Measurements from ENCODE around the gene MSMP. TPM values are rescaled to one million over a fixed set of nuclear protein-coding genes. Genes with fewer than 3 reads are reported as not detected.

Gene MSMP
- total RNA-seq, 1 donor from 2014 or later: 142 TPM

DNA sequence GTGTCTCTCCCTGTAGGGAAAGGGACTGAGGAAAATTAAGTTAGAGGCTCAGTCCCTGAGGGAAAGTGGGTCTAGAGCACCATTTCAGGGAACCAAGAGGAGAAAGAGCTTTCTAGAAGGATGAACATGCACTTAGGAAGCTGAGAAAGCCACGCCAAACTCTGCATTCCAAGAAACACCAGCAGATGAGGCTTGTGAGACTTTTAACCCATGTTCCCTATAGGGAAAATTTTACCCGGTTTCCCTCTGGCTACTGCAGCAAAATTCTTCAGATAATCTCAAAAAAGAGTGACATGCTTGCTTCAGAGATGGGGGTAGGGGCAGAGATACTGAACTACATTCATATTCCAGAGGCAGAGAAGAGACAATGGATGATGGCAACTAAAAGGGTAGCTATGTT lies 30.6 kb downstream of the MSMP start:
- DNase-seq (ENCODE audit: low read depth in 2 of 2): no peak

DNA sequence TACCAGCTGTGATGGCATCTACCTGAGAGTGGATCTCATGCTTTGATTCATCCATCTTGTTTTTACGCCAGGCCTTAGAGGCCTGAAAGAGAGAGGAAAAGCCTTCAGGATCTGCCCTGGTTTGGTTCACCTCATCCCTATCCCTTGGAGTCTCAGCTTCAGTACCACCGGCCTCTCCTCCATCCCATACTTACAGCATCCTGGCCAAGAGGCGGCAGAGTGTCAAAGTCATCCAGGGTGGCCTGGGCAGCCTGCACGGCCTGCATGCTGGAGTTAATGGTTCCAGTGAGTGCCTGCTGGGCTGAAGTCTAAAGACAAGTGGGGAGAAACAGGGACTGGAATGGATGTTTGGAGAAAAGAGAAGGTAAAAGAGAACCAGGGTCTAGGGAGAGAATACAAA lies 34.5 kb downstream of the MSMP start:
- no peak for DNase-seq (ENCODE audit: low read depth in 2 of 2)

DNA sequence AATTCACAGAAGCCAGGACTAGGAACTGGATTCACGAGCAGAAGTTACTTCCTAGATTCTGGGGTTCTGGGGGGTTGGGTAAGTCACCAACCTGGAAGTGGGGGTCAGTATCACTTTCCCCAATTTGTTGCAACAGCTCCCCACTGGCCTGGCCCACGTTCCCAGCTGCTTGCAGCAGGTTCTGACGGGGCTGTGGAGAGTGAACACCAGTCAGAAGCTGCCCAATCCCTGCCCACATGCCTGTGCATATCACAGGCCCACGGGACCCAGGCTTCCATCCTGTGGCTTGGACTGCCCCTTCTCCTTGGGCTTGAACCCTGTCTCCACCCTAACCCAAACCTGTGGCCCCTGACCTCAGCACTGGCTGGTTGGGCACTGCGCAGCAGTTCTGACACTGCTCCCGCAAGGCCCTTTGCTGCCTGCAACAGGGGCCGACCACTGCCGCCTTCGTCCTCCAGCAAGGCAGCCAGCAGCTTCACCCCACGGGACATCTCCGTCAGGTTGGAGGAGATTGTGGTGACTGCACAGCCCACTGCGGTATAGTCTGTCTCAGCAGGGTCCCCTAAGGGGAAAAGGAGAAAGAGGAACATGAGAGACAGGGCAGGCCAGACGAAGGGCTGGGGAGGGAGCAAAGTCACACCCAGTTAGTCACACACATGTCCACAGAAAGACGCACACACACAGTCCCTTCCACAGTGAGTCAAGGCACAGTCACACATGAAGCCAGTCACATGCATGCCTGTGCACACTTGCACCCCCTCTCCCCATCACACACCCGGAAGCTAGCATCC lies 35.2 kb downstream of the MSMP start:
- no peak for DNase-seq (ENCODE audit: low read depth in 2 of 2)

DNA sequence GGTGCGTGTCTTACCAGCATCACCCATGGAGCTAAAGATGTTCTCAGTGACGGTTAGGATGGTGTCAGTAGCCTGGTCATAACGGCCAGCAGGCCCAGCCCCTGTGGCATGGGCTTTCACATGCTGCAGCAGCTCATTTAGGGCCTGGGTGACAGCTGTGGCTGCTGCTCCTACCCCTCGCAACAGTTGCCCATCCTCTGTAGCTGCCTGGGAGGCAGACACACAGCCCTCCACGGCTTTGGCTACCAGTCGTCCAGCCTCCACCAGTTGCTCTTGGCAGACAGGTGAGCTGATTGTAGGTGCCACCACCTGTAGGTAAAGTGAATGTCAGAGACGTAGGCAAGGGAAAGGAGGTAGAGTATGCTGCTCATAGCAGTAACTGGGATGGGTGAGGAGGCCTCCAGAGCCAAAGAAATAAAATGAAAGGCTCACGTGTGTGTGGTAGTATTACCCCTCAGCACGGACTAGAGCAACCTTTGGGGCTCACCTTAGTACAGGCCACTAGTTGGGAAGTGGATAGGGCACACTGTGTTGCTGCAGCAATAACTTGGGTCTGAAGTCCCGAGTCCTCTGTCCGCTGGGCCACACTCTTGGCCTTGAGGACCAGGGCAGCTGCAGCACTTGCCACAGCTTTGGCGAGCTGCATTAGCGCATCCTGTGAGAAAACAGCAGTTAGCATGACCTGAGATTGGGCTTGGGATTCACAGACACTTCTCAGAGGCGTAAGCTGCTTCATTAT lies 36.8 kb downstream of the MSMP start:
- DNase-seq (ENCODE audit: low read depth in 2 of 2): no peak

DNA sequence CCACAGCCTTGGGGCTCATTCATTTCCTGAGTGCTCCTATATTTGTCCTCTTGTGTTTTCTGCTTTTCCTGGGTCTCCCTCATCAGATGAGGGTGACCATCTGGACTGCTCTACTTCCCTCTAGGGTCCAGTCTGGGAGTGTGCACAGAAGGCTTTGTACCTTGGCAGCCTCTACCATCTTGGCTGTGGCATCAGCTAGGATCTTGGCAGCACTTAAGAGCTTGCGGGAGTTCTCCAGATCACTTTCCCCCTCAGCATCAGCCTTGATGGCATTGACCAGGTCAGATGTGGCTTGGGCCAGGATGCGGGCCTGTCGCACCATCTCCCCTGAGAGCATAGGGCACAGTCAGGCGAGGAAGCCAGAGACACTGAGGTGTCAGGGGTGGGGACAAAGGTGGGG lies 37.8 kb downstream of the MSMP start:
- DNase-seq (ENCODE audit: low read depth in 2 of 2): no peak

- DNase-seq (ENCODE audit: low read depth in 2 of 2): no peak
These were observed 39.4 kb downstream of the MSMP start for GRCh38 chr9:35714579-35715252.

GRCh38 chr9:35714123-35714522 lies 40.0 kb downstream of the MSMP start:
- no peak for DNase-seq (ENCODE audit: low read depth in 2 of 2)

DNA sequence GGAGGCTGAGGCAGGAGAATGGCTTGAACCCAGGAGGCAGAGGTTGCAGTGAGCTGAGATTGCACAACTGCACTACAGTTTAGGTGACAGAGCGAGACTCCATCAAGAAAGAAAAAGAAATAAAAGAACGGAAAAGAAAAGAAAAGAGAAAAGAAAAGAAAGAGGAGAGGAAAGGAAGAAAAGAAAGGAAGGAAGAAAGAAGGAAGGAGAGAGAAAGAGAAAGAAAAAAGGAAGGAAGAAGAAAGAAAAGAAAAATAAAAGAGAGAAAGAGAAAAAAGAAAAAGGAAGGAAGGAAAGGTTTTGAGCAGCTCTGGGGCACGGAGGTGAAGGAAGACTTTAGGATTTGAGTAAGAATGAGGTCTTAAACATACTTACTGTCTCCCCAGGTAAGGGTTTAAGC lies 40.5 kb downstream of the MSMP start:
- DNase-seq (ENCODE audit: low read depth in 2 of 2): no peak

GRCh38 chr9:35712762-35713400 lies 41.2 kb downstream of the MSMP start:
- no peak for DNase-seq (ENCODE audit: low read depth in 2 of 2)

DNA sequence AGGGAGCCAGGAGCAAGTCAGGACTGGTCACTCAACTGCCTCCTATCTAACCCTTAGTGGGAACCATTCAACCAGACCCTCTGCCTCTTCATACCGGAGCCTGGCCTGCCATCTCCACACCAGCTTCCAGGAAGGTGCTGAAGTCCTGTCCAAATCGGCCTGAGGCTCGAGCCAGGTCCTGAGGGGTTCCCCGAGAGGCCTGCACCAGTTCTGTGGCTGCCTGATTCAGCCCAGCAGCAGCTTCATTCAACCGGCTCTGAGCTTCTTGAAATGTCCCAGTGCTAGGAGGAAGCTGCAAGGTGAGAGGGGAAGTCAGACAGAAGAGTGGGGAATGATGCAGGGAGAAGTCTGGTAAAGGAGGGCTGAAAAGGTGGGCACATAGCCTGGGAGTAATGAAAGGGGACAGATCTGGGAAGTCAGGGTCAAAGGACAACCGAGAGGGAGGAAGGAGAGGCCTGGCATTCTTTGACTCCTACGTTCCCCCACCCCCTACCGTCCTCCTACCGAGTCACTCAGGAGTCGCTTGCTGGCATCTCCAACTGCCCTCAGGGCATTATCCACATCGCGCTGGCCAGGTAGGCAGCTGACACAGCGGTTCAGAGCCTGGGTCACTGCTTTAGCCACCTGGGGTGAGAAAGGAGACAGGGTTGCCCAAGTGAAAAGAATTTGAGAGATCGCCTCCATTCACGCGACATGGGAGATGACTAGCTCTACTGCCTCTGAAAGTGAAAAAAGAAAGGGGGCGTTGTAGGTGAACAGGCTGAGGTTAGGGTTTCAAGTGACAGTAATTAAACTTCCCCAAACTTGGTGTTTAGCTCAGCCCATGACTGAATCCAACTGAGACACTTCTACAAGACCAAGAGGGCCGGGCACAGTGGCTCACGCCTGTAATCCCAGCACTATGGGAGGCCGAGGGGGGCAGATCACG lies 42.3 kb downstream of the MSMP start:
- DNase-seq (ENCODE audit: low read depth in 2 of 2): no peak

DNA sequence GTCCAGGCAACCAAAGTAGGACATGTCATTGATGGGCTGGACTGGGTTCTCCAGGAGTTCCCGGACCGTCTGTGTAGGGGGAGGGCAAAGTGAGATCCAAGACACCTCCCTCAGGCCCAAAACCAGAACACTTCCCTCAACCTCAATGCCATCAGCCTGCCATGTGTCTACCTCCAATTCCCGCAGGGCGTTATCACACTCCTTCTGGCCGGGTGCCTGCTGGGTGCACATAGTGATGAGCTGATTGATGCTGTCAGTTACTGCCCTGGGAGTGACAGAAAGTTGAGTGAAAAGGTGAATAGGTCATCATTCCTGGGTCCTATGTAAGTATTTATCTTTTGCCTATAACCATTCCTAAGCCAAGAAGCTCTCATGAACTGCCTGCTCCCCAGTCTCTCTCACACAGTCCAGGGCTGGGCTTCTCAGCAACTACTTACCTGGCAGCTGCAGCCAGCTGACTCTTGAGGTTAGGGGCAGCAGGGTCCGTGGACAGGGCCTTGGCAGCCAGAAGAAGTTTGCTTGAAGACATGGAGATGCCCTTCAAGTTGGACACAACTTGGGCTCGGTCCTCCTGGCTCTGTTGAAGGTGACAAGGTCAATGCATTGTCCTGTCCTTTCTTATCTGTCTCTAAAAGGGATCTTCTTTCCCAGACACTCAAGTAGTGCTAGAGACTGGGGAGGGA lies 43.1 kb downstream of the MSMP start:
- DNase-seq (ENCODE audit: low read depth in 2 of 2): no peak

DNA sequence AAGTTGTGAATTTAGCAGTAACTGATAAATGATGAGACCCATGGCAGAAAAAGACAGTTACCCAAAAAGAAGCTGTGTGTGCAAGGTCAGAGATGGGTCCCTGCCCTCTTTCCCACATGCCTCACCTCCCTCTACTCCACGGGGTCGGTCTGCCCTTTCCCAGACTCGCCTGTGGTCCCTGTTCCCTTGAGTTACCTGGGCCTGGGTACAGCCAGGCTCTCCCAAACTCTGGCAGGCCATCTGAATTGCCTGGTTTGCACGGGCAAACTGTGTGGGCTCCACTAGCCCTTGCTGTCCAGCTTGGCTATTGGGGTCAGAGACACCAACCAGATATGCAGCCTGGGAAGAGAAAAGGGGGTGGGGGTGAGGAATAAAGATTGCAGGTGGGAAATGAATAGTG lies 45.9 kb downstream of the MSMP start:
- no peak for DNase-seq (ENCODE audit: low read depth in 2 of 2)

DNA sequence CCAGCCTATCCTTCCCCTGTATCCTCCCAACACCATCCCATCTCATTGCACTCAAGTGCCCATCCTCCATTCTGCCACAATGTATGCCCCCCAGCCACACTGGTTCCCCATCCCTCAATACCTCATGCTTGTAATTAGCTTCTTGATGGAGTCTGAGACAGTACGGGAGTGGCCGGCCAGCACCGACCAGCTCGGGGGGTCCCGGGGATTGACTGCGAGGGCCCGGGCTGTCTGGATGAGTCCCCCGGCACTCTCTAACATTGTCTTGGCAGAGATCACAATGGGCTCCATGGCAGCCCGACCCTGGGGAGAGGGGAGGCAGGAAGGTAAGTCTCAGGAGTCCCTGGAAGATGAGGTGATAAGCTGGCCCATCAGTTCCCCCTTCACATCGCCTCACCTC lies 47.1 kb downstream of the MSMP start:
- DNase-seq (ENCODE audit: low read depth in 2 of 2): no peak

DNA sequence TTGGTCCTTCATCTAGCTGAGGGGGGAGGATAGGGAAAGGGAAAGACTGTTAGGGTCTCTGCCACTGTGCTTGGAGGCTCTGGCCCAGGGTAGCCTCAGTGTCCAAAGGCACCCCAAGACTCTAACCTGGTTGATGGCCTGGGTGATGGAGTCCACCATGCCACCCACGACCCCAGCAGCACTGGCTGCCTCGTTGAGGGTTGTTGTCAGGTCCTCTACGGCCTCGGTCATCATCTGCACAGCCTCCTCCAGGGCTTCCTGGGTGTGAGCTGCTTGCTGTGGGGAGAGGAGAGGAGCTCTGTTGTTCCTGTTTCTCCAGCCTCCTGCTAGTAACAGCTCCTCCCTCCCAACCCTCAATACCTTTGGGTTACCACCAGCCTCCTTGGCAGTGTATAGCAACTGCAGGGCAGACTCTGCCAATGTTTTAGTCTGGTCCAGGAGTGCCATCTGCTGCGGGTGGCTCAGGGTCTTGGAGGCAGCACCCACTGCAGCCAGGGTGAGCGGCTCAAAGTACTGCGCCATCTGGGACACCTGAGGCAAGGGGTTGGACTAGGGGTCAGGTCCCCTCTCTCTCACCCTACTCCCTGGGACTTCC lies 48.1 kb downstream of the MSMP start:
- no peak for DNase-seq (ENCODE audit: low read depth in 2 of 2)

DNA sequence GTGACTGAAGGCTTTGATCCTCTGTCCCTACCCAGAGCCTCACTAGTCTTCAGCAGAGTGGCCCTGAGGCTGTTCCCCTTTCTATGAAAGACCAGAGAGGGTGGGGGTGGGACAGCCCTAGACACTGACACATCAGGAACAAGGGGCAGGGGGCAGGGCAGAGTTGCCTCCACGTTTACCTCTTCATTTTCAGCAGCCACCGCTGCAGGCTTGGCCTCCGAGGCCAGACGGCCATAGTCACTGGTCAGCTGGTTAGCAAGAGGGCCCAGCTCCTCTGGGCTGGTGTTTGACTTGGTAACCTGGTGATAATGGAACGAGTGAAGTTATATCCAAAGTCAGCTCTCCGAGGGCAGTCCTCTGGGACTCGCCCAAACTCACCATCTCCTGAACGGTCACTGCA lies 48.7 kb downstream of the MSMP start:
- no peak for DNase-seq (ENCODE audit: low read depth in 2 of 2)

GRCh38 chr9:35703906-35704672 lies 50.0 kb downstream of the MSMP start:
- no peak for DNase-seq (ENCODE audit: low read depth in 2 of 2)
